GM12873 (cell line): ENCODE results near the gene EMC8.

Experiments
- CTCF ChIP-seq: IDR thresholded peaks from 2 replicates; pipeline ENCODE4 v1.5.1; 2012; ENCODE audit warnings: low read depth, mild to moderate bottlenecking, moderate library complexity, low read length, control low read depth; ENCODE audit not compliant: insufficient read depth; ENCODE audit errors: missing control alignments

Gene EMC8

GRCh38 chr16:85755929-85756768 lies 43.2 kb downstream of the EMC8 start:
- no peak for TF ChIP-seq CTCF

- TF ChIP-seq CTCF = no peak
Observed at GRCh38 chr16:85754413-85754812, 44.9 kb downstream of the EMC8 start.

- no peak for TF ChIP-seq CTCF
Observed at GRCh38 chr16:85753976-85754375, 45.4 kb downstream of the EMC8 start.

GRCh38 chr16:85753559-85753958 lies 45.8 kb downstream of the EMC8 start:
- TF ChIP-seq CTCF = no peak

GRCh38 chr16:85752511-85753420 lies 46.6 kb downstream of the EMC8 start:
- peak; percentile 54 for TF ChIP-seq CTCF

- TF ChIP-seq CTCF = no peak
Observed at GRCh38 chr16:85751698-85752501, 47.4 kb downstream of the EMC8 start.
